CD4-positive, CD25-positive, alpha-beta regulatory T cell (primary cell): ENCODE results near the gene SLC13A2. TPM values are rescaled to one million over a fixed set of nuclear protein-coding genes. Genes with fewer than 3 reads are reported as not detected.
A peak's percentile ranks its signal among the peaks of the same experiment; 100 is the strongest.

Source experiments
- ATAC-seq, 2 donors: fragments of 150-1000 bp; cut with Tn5 transposase; one replicate each; pipeline ENCODE4 v1.10.0; 2021; ENCODE audit warnings: low read depth in 2 of 2, moderate number of reproducible peaks in 2 of 2, moderate library complexity in 1 of 2
- DNase-seq, 3 donors: peaks; one replicate each; pipeline versions ENCODE4 v3.0.0 to v3.0.0-alpha.2; 2012 to 2022; ENCODE audit warnings: mixed read lengths in 1 of 3
- H3K27ac ChIP-seq: one replicate; pipeline ENCODE4 v1.7.0; 2013; ENCODE audit warnings: mild to moderate bottlenecking, low read length; ENCODE audit not compliant: insufficient read depth, poor library complexity, severe bottlenecking
- H3K27me3 ChIP-seq: one replicate; pipeline ENCODE4 v1.7.0; 2013; ENCODE audit warnings: low read length; ENCODE audit not compliant: control insufficient read depth, insufficient read depth
- H3K36me3 ChIP-seq: one replicate; pipeline ENCODE4 v1.7.0; 2013; ENCODE audit warnings: mild to moderate bottlenecking, low read length, moderate library complexity; ENCODE audit not compliant: control insufficient read depth, insufficient read depth
- H3K4me1 ChIP-seq: 2 replicates; pipeline ENCODE4 v1.7.0; 2013; ENCODE audit warnings: mild to moderate bottlenecking, low read length; ENCODE audit not compliant: insufficient read depth, control insufficient read depth, poor library complexity, severe bottlenecking
- H3K4me3 ChIP-seq: one replicate; pipeline ENCODE4 v1.7.0; 2013; ENCODE audit warnings: low read depth, mild to moderate bottlenecking, low read length, moderate library complexity
- H3K9me3 ChIP-seq, 2 experiments: 1 replicate in 1 of 2; 2 replicates in 1 of 2; pipeline ENCODE4 v1.7.0; 2013; ENCODE audit warnings: low read length in 2 of 2, mild to moderate bottlenecking in 1 of 2, moderate library complexity in 1 of 2; ENCODE audit not compliant: control insufficient read depth in 2 of 2
- H3K27ac Mint-ChIP-seq, 3 donors: one replicate each; pipeline ENCODE4 v1.8.0; 2020 to 2022; ENCODE audit warnings: mild to moderate bottlenecking in 3 of 3, mixed read lengths in 3 of 3, moderate library complexity in 2 of 3
- H3K27me3 Mint-ChIP-seq: one replicate; pipeline ENCODE4 v1.8.0; 2022; ENCODE audit warnings: mild to moderate bottlenecking, mixed read lengths
- H3K36me3 Mint-ChIP-seq: one replicate; pipeline ENCODE4 v1.8.0; 2020; ENCODE audit warnings: mixed read lengths
- H3K4me1 Mint-ChIP-seq, 4 donors: one replicate each; pipeline ENCODE4 v1.8.0; 2020 to 2022; ENCODE audit warnings: mixed read lengths in 4 of 4, mild to moderate bottlenecking in 1 of 4
- H3K4me3 Mint-ChIP-seq, 4 donors: one replicate each; pipeline ENCODE4 v1.8.0; 2020 to 2022; ENCODE audit warnings: mild to moderate bottlenecking in 4 of 4, mixed read lengths in 4 of 4, moderate library complexity in 3 of 4
- H3K9me3 Mint-ChIP-seq, 7 donors: one replicate each; pipeline ENCODE4 v1.8.0; 2020 to 2022; ENCODE audit warnings: mixed read lengths in 7 of 7, mild to moderate bottlenecking in 3 of 7, moderate library complexity in 2 of 7
- polyA plus RNA-seq, 4 donors: library from polyadenylated mRNA; unstranded; fragments of 300-500 nt; fragmentation: Illumina TruSeq; gene quantifications; one replicate each; pipeline ENCODE4 v1.2.3, GENCODE V29; 2021
- total RNA-seq: library from RNA; stranded (reverse); gene quantifications from one replicate; pipeline ENCODE4 v1.2.3, GENCODE V29; 2022

The SLC13A2 gene
- total and polyA plus RNA-seq, 5 donors from 2014 or later, result not detected

GRCh38 chr17:28530926-28531325, 57.5 kb downstream of the SLC13A2 start:
- Histone ChIP-seq H3K27me3 (no peaks in the 10 kb centered on the region), H3K27ac (no peak overlapping the region), H3K9me3 (no peaks in the 10 kb centered on the region), H3K4me3 (no peak overlapping the region), H3K4me1 (no peaks in the 10 kb centered on the region), H3K36me3 (no peaks in the 10 kb centered on the region)
- Mint-ChIP-seq H3K9me3 (peaks cover 0 to 1% (median 0%) of the 10 kb centered on the region in 7 donors), H3K36me3 (no peaks in the 10 kb centered on the region), H3K4me1 (peaks cover 0 to 2% (median 0%) of the 10 kb centered on the region in 4 donors), H3K27ac (peak overlapping the region in 1 of 3 donors; percentile 47), H3K4me3 (no peak overlapping the region), H3K27me3 (peaks cover 6% of the 10 kb centered on the region)
- no peak for ATAC-seq
- no peak for DNase-seq

- Mint-ChIP-seq H3K9me3 (peaks cover 0 to 1% (median 0%) of the 10 kb centered on the region in 7 donors), H3K4me3 (no peak overlapping the region), H3K27me3 (peaks cover 3% of the 10 kb centered on the region), H3K27ac (no peak overlapping the region), H3K36me3 (no peaks in the 10 kb centered on the region), H3K4me1 (peaks cover 0 to 2% (median 0%) of the 10 kb centered on the region in 4 donors)
- H3K4me3 ChIP-seq, result no peak overlapping the region
- no peaks in the 10 kb centered on the region for H3K36me3 ChIP-seq
- no peak overlapping the region for H3K27ac ChIP-seq
- H3K9me3 ChIP-seq, result no peaks in the 10 kb centered on the region
- no peak for ATAC-seq
- no peaks in the 10 kb centered on the region for H3K27me3 ChIP-seq
- no peak for DNase-seq
- no peaks in the 10 kb centered on the region for H3K4me1 ChIP-seq
Observed at GRCh38 chr17:28532050-28532960, 58.9 kb downstream of the SLC13A2 start.

GRCh38 chr17:28533091-28533807, 59.8 kb downstream of the SLC13A2 start:
- Mint-ChIP-seq H3K4me3 (no peak overlapping the region), H3K36me3 (no peaks in the 10 kb centered on the region)

GRCh38 chr17:28534740-28535375, 61.4 kb downstream of the SLC13A2 start:
- H3K36me3 ChIP-seq, result no peaks in the 10 kb centered on the region
- Mint-ChIP-seq H3K9me3 (peaks cover 0 to 1% (median 0%) of the 10 kb centered on the region in 7 donors), H3K4me1 (peaks cover 0 to 2% (median 0%) of the 10 kb centered on the region in 4 donors), H3K4me3 (no peak overlapping the region), H3K36me3 (no peaks in the 10 kb centered on the region), H3K27ac (no peak overlapping the region), H3K27me3 (no peaks in the 10 kb centered on the region)
- H3K9me3 ChIP-seq, result no peaks in the 10 kb centered on the region
- DNase-seq (no peak), ATAC-seq (no peak)
- H3K27ac ChIP-seq, result no peak overlapping the region
- H3K4me1 ChIP-seq, result no peaks in the 10 kb centered on the region
- no peaks in the 10 kb centered on the region for H3K27me3 ChIP-seq
- no peak overlapping the region for H3K4me3 ChIP-seq

More at GRCh38 chr17:28533091-28533807, 59.8 kb downstream of the SLC13A2 start:
- H3K9me3 Mint-ChIP-seq, result peaks cover 0 to 1% (median 0%) of the 10 kb centered on the region in 7 donors
- no peaks in the 10 kb centered on the region for H3K27me3 Mint-ChIP-seq
- no peak overlapping the region for H3K27ac Mint-ChIP-seq
- Histone ChIP-seq H3K9me3 (no peaks in the 10 kb centered on the region), H3K4me3 (no peak overlapping the region), H3K4me1 (no peaks in the 10 kb centered on the region), H3K27me3 (no peaks in the 10 kb centered on the region), H3K27ac (no peak overlapping the region), H3K36me3 (no peaks in the 10 kb centered on the region)
- DNase-seq (no peak), ATAC-seq (no peak)
- peaks cover 0 to 2% (median 0%) of the 10 kb centered on the region in 4 donors for H3K4me1 Mint-ChIP-seq

GRCh38 chr17:28536532-28537218, 63.2 kb downstream of the SLC13A2 start:
- peaks cover 0 to 2% (median 0%) of the 10 kb centered on the region in 4 donors for H3K4me1 Mint-ChIP-seq

GRCh38 chr17:28537219-28537610, 63.8 kb downstream of the SLC13A2 start:
- no peaks in the 10 kb centered on the region for H3K27me3 ChIP-seq
- H3K4me1 ChIP-seq, result no peaks in the 10 kb centered on the region
- H3K9me3 ChIP-seq, result no peaks in the 10 kb centered on the region
- Mint-ChIP-seq H3K27ac (no peak overlapping the region), H3K4me1 (peaks cover 0 to 2% (median 0%) of the 10 kb centered on the region in 4 donors), H3K9me3 (peaks cover 0 to 1% (median 0%) of the 10 kb centered on the region in 7 donors), H3K36me3 (no peaks in the 10 kb centered on the region), H3K4me3 (no peak overlapping the region), H3K27me3 (no peaks in the 10 kb centered on the region)
- H3K27ac ChIP-seq, result no peak overlapping the region
- H3K4me3 ChIP-seq, result no peak overlapping the region
- no peaks in the 10 kb centered on the region for H3K36me3 ChIP-seq
- ATAC-seq, result no peak
- DNase-seq, result no peak

More at GRCh38 chr17:28536532-28537218, 63.2 kb downstream of the SLC13A2 start:
- Mint-ChIP-seq H3K9me3 (peaks cover 0 to 1% (median 0%) of the 10 kb centered on the region in 7 donors), H3K4me3 (no peak overlapping the region), H3K27ac (no peak overlapping the region), H3K27me3 (no peaks in the 10 kb centered on the region), H3K36me3 (no peaks in the 10 kb centered on the region)
- H3K27me3 ChIP-seq, result no peaks in the 10 kb centered on the region
- H3K4me1 ChIP-seq, result no peaks in the 10 kb centered on the region
- no peaks in the 10 kb centered on the region for H3K36me3 ChIP-seq
- H3K9me3 ChIP-seq, result no peaks in the 10 kb centered on the region
- no peak overlapping the region for H3K4me3 ChIP-seq
- DNase-seq, result no peak
- H3K27ac ChIP-seq, result no peak overlapping the region
- no peak for ATAC-seq

- H3K27me3 ChIP-seq, result no peaks in the 10 kb centered on the region
- ATAC-seq (no peak), DNase-seq (no peak)
- Mint-ChIP-seq H3K9me3 (peaks cover 0 to 1% (median 0%) of the 10 kb centered on the region in 7 donors), H3K36me3 (no peaks in the 10 kb centered on the region), H3K4me1 (peaks cover 0 to 2% (median 0%) of the 10 kb centered on the region in 4 donors), H3K27ac (no peak overlapping the region), H3K4me3 (no peak overlapping the region), H3K27me3 (no peaks in the 10 kb centered on the region)
- no peak overlapping the region for H3K27ac ChIP-seq
- H3K36me3 ChIP-seq, result no peaks in the 10 kb centered on the region
- no peak overlapping the region for H3K4me3 ChIP-seq
- no peaks in the 10 kb centered on the region for H3K9me3 ChIP-seq
- no peaks in the 10 kb centered on the region for H3K4me1 ChIP-seq
Observed at GRCh38 chr17:28538296-28538895, 65.0 kb downstream of the SLC13A2 start.
